ENCODE measurements around the gene CCT6B. TPM values are rescaled to one million over a fixed set of nuclear protein-coding genes. Genes with fewer than 3 reads are reported as not detected.

Gene CCT6B
- total and polyA plus RNA-seq, 2 of the 13 experiments (the other 11 are each of a cell fraction or from before 2014, with no cell fraction given) = 0.41 to 1.4 TPM

DNA sequence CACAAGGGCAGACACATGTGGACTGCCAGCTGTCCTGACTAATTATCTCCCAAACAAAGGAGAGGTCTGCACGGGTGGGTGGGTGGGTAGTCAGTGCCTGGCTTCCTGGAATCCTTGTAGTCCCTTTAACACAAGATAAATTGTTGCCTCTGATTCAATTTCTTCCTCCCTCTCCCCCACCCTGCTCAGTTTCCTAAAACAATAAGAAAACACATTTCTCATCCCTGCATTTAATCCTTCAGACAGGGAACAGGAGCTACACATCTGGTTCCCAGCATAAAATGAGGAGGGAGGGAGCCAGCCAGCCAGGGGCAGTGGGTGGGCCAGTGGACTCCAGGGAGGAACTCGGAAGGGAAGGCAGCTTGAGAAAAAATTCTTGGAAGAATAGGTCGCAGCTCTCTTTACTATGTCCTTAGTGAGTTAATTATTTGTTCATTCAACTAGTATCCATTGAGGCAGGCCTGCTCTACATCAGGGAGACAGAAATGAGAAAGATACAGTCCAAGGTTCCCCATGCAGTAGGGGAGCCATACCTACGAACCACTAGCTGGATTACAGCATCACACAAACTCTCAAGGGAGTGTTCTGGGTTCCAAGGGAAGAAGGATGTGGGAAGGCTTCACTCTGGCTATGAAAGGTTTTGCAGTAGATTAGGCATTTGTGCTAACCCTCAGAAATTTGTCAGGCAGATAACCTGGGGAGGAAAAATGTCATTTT, 58.3 kb downstream of the CCT6B start:
- Histone ChIP-seq H3K79me2 (ENCODE audit: insufficient read depth, low read length) (no peaks in the 10 kb centered on the region), H3K27ac (ENCODE audit: extremely low read length, insufficient read depth, low read length) (no peak overlapping the region), H3K9me3 (ENCODE audit: low read length) (no peaks in the 10 kb centered on the region), H3K27me3 (ENCODE audit: control insufficient read depth in 1 of 2, insufficient read depth in 2 of 2, low read length in 2 of 2) (no peaks in the 10 kb centered on the region; a peak in 1 of 5 replicates), H3K4me1 (ENCODE audit: insufficient read depth, low read length) (no peaks in the 10 kb centered on the region), H3K36me3 (replicated peaks in 1 of 2; ENCODE audit: control insufficient read depth in 1 of 2, insufficient read depth in 2 of 2, low read length in 2 of 2) (no peaks in the 10 kb centered on the region), H3K4me3 (replicated peaks in 1 of 3; ENCODE audit: insufficient read depth in 1 of 3, low read depth in 2 of 3, low read length in 3 of 3) (no peak overlapping the region), H4K20me1 (ENCODE audit: insufficient read depth, low read length) (no peaks in the 10 kb centered on the region), H3K9ac (ENCODE audit: insufficient read depth, low read depth, low read length) (no peak overlapping the region), H2AFZ (ENCODE audit: low read length) (no peak overlapping the region), H3K4me2 (ENCODE audit: low read depth, low read length) (no peak overlapping the region)
- in situ Hi-C loops (cut with HindIII; ENCODE audit: extremely low pct_ligation_motif_present, low pct_unique_long_range_greater_than_20kb) (no loop called here), intact Hi-C loops (cut with micrococcal nuclease; ENCODE audit: unreplicated experiment) (no loop called here)
- TF ChIP-seq ZNF562 (CRISPR knock-in tag; IDR thresholded peaks at IDR 0.05; ENCODE audit: borderline replicate concordance) (no peak), MYNN (CRISPR knock-in tag; IDR thresholded peaks at IDR 0.05; ENCODE audit: low read depth) (no peak), JDP2 (CRISPR knock-in tag; IDR thresholded peaks at IDR 0.05; ENCODE audit: borderline replicate concordance) (no peak), MLLT10 (CRISPR knock-in tag; IDR thresholded peaks at IDR 0.05) (no peak), ZSCAN29 (CRISPR knock-in tag; conservative IDR thresholded peaks at IDR 0.05) (no peak), KLF12 (CRISPR knock-in tag; IDR thresholded peaks at IDR 0.05; ENCODE audit: borderline replicate concordance) (no peak), RORA (CRISPR knock-in tag; IDR thresholded peaks at IDR 0.05) (no peak)
- TF ChIP-seq, protein P1, sequence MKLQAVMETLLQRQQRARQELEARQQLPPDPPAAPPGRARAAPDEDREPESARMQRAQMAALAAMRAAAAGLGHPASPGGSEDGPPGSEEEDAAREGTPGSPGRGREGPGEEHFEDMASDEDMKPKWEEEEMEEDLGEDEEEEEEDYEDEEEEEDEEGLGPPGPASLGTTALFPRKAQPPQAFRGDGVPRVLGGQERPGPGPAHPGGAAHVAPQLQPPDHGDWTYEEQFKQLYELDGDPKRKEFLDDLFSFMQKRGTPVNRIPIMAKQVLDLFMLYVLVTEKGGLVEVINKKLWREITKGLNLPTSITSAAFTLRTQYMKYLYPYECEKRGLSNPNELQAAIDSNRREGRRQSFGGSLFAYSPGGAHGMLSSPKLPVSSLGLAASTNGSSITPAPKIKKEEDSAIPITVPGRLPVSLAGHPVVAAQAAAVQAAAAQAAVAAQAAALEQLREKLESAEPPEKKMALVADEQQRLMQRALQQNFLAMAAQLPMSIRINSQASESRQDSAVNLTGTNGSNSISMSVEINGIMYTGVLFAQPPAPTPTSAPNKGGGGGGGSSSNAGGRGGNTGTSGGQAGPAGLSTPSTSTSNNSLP (IDR thresholded peaks at IDR 0.05; ENCODE audit: low read depth, low read length) = no peak
- ATAC-seq (no peak), DNase-seq (ENCODE audit: low spot score) (no peak), FAIRE-seq (no peak)
- ChIA-PET POLR2A (no interaction called here), CTCF (ENCODE audit: low intra/inter-chr PET ratio, low total read pairs) (no interaction called here)
- BruUV-seq (replicated peaks) = no TSS peak
- WGBS (ENCODE audit: low lambda C conversion rate) = 2% methylated on average over 4 of the region's 4 CpGs
